DOHH2 (cell line): ENCODE results near the gene IGFBP2.

Experiments used
- CTCF ChIP-seq: fragments of 200-600 bp; sonication (generic); IDR thresholded peaks from one replicate; pipeline ENCODE4 v1.5.1; 2014; ENCODE audit warnings: antibody characterized with exemption, mild to moderate bottlenecking, low read depth, low read length; ENCODE audit not compliant: poor library complexity, severe bottlenecking
- EZH2phosphoT487 ChIP-seq: fragments of 200-600 bp; sonication (generic); IDR thresholded peaks from 2 replicates; pipeline ENCODE4 v1.6.1; 2017; ENCODE audit warnings: borderline replicate concordance, mild to moderate bottlenecking, antibody characterized with exemption, low read length, moderate library complexity, mixed read lengths

- no peak for TF ChIP-seq CTCF
- no peak for TF ChIP-seq EZH2phosphoT487
Measured at GRCh38 chr2:216688731-216689340, 55.6 kb downstream of the IGFBP2 start.
